ENCODE results near the gene CBY2. TPM values are rescaled to one million over a fixed set of nuclear protein-coding genes. Genes with fewer than 3 reads are reported as not detected.

The CBY2 gene
- total and polyA plus RNA-seq, 4 donors, result not detected

DNA sequence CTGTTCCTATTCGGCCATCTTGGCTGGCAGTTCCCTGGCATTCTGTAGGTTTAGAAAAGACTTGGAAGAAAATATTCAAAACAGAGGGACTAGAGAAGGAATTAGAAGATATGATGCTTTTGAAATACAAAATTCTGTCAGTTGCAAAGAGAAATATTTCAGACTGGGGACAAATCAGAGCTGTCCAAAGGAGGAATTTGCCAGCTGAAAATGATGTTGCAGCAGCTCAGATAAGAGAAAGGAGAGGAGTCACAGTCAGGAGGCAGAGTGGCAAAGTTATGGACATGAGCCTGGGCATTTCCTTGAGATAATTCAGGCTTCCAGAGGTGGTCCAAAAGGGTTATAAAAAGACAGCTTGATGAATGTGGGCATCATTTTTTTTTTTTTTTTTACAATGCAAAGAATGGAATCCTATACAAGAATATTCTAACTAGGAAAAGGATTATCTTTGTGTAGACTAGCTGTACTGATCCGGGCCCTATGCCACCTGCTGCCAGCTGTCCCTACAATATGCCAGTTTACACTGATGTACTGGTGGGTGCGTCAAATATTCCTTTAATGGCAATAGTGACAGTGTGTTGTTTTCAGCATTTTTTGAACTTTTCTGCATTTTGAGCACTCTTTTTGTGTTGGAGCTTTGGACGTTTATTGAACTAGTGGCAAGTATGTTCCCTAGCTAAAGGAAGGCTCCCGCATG lies 31.8 kb upstream of the CBY2 start:
- ATAC-seq (ENCODE audit: insufficient read depth, low FRiP score), result no peak
- WGBS, 2 donors, result 90 to 92% methylated on average over 5 of the region's 5 CpGs
- H3K36me3 ChIP-seq (ENCODE audit: control insufficient read depth in 4 of 4, insufficient read depth in 4 of 4, low read length in 4 of 4), result no peaks in the 10 kb centered on the region
- H3K4me3 ChIP-seq, result no peak overlapping the region
- peaks cover 0 to 3% (median 0%) of the 10 kb centered on the region in 5 donors for H3K4me1 ChIP-seq (ENCODE audit: control insufficient read depth in 5 of 5, insufficient read depth in 5 of 5, low read length in 5 of 5)
- TF ChIP-seq, protein P1, sequence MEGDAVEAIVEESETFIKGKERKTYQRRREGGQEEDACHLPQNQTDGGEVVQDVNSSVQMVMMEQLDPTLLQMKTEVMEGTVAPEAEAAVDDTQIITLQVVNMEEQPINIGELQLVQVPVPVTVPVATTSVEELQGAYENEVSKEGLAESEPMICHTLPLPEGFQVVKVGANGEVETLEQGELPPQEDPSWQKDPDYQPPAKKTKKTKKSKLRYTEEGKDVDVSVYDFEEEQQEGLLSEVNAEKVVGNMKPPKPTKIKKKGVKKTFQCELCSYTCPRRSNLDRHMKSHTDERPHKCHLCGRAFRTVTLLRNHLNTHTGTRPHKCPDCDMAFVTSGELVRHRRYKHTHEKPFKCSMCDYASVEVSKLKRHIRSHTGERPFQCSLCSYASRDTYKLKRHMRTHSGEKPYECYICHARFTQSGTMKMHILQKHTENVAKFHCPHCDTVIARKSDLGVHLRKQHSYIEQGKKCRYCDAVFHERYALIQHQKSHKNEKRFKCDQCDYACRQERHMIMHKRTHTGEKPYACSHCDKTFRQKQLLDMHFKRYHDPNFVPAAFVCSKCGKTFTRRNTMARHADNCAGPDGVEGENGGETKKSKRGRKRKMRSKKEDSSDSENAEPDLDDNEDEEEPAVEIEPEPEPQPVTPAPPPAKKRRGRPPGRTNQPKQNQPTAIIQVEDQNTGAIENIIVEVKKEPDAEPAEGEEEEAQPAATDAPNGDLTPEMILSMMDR (IDR thresholded peaks at IDR 0.05; ENCODE audit: control extremely low read depth, extremely low read depth), result no peak
- H3K27ac ChIP-seq (ENCODE audit: low read depth in 1 of 2, low read length in 1 of 2), result no peak overlapping the region
- no peak for DNase-seq
- no peaks in the 10 kb centered on the region for H3K9me3 ChIP-seq (ENCODE audit: control insufficient read depth in 4 of 4, insufficient read depth in 3 of 4, low read length in 3 of 4)
- no peak overlapping the region for H3K9ac ChIP-seq (ENCODE audit: insufficient read depth in 1 of 2, low read length in 2 of 2)
- no peaks in the 10 kb centered on the region for H3K27me3 ChIP-seq (ENCODE audit: control insufficient read depth in 3 of 3, insufficient read depth in 3 of 3, low read length in 2 of 3)

GRCh38 chr13:45674908-45675307 lies 27.2 kb upstream of the CBY2 start:
- H3K4me1 ChIP-seq (ENCODE audit: control insufficient read depth in 5 of 5, insufficient read depth in 5 of 5, low read length in 5 of 5), result peaks cover 0 to 6% (median 0%) of the 10 kb centered on the region in 5 donors
- TF ChIP-seq, protein P1 (IDR thresholded peaks at IDR 0.05; ENCODE audit: control extremely low read depth, extremely low read depth), result no peak
- H3K4me3 ChIP-seq, result no peak overlapping the region
- H3K27me3 ChIP-seq (ENCODE audit: control insufficient read depth in 3 of 3, insufficient read depth in 3 of 3, low read length in 2 of 3), result no peaks in the 10 kb centered on the region
- H3K9me3 ChIP-seq (ENCODE audit: control insufficient read depth in 4 of 4, insufficient read depth in 3 of 4, low read length in 3 of 4), result no peaks in the 10 kb centered on the region
- H3K36me3 ChIP-seq (ENCODE audit: control insufficient read depth in 4 of 4, insufficient read depth in 4 of 4, low read length in 4 of 4), result no peaks in the 10 kb centered on the region
- H3K9ac ChIP-seq (ENCODE audit: insufficient read depth in 1 of 2, low read length in 2 of 2), result no peak overlapping the region
- ATAC-seq (ENCODE audit: insufficient read depth, low FRiP score) (no peak), DNase-seq (peak in 2 of 3 donors; percentile 17 to 35)
- no peak overlapping the region for H3K27ac ChIP-seq (ENCODE audit: low read depth in 1 of 2, low read length in 1 of 2)
- WGBS, 2 donors, result 43 to 50% methylated on average over 1 of the region's 1 CpG

GRCh38 chr13:45678282-45678681 lies 23.8 kb upstream of the CBY2 start:
- H3K4me3 ChIP-seq, result no peak overlapping the region
- TF ChIP-seq, protein P1 (IDR thresholded peaks at IDR 0.05; ENCODE audit: control extremely low read depth, extremely low read depth), result no peak
- H3K9ac ChIP-seq (ENCODE audit: insufficient read depth in 1 of 2, low read length in 2 of 2), result no peak overlapping the region
- ATAC-seq (ENCODE audit: insufficient read depth, low FRiP score), result no peak
- H3K27ac ChIP-seq (ENCODE audit: low read depth in 1 of 2, low read length in 1 of 2), result no peak overlapping the region
- H3K27me3 ChIP-seq (ENCODE audit: control insufficient read depth in 3 of 3, insufficient read depth in 3 of 3, low read length in 2 of 3), result no peaks in the 10 kb centered on the region
- no peaks in the 10 kb centered on the region for H3K36me3 ChIP-seq (ENCODE audit: control insufficient read depth in 4 of 4, insufficient read depth in 4 of 4, low read length in 4 of 4)
- H3K9me3 ChIP-seq (ENCODE audit: control insufficient read depth in 4 of 4, insufficient read depth in 3 of 4, low read length in 3 of 4), result no peaks in the 10 kb centered on the region
- DNase-seq, result no peak
- peaks cover 0 to 6% (median 0%) of the 10 kb centered on the region in 5 donors for H3K4me1 ChIP-seq (ENCODE audit: control insufficient read depth in 5 of 5, insufficient read depth in 5 of 5, low read length in 5 of 5)

- TF ChIP-seq, protein P1 (IDR thresholded peaks at IDR 0.05; ENCODE audit: control extremely low read depth, extremely low read depth), result no peak
- no peak overlapping the region for H3K4me3 ChIP-seq
- ATAC-seq (ENCODE audit: insufficient read depth, low FRiP score), result no peak
- H3K9ac ChIP-seq (ENCODE audit: insufficient read depth in 1 of 2, low read length in 2 of 2), result no peak overlapping the region
- H3K9me3 ChIP-seq (ENCODE audit: control insufficient read depth in 4 of 4, insufficient read depth in 3 of 4, low read length in 3 of 4), result no peaks in the 10 kb centered on the region
- no peak for DNase-seq
- no peaks in the 10 kb centered on the region for H3K36me3 ChIP-seq (ENCODE audit: control insufficient read depth in 4 of 4, insufficient read depth in 4 of 4, low read length in 4 of 4)
- H3K27ac ChIP-seq (ENCODE audit: low read depth in 1 of 2, low read length in 1 of 2), result no peak overlapping the region
- H3K4me1 ChIP-seq (ENCODE audit: control insufficient read depth in 5 of 5, insufficient read depth in 5 of 5, low read length in 5 of 5), result peaks cover 0 to 9% (median 3%) of the 10 kb centered on the region in 5 donors
- 91 to 94% methylated on average over 6 of the region's 6 CpGs for WGBS, 2 donors
- H3K27me3 ChIP-seq (ENCODE audit: control insufficient read depth in 3 of 3, insufficient read depth in 3 of 3, low read length in 2 of 3), result no peaks in the 10 kb centered on the region
Observed at GRCh38 chr13:45681113-45681512, 21.0 kb upstream of the CBY2 start.
